K562 (cell line): ENCODE measurements around the gene STK25. TPM values are rescaled to one million over a fixed set of nuclear protein-coding genes. Genes with fewer than 3 reads are reported as not detected.

Experiments used
- ATAC-seq: fragments of 200-7000 bp; cut with Tn5 transposase; 3 replicates; pipeline ENCODE4 v1.9.1; 2020; ENCODE audit warnings: moderate library complexity
- BruUV-seq: library from RNA; stranded (reverse); fragments of 400-500 nt; replicated peaks from 2 replicates; lab custom pipeline; 2021; lab: Mats Ljungman, UMichigan
- CTCF ChIA-PET: fragments of 300-600 bp; formaldehyde crosslinking; extraction: SDS; loops from one replicate; lab custom pipeline; 2021; ENCODE audit warnings: low intra/inter-chr PET ratio; lab: Yijun Ruan, JAX
- POLR2A ChIA-PET: fragments of 300-600, 350-650 bp; sonication (Branson Sonifier 250); formaldehyde crosslinking; extraction: SDS; loops from one replicate; lab custom pipeline; 2021; ENCODE audit warnings: antibody characterized with exemption, inconsistent platforms; lab: Yijun Ruan, JAX
- DNase-seq, 4 experiments: peaks; one replicate each; pipeline versions ENCODE4 v3.0.0 to v3.0.0-alpha.2; 2011 to 2018; ENCODE audit warnings: low spot score in 3 of 4, mixed read lengths in 3 of 4; ENCODE audit errors: extremely low read depth in 1 of 4
- FAIRE-seq: peaks from 2 replicates; lab custom pipeline; 2011; peaks lifted over from hg19 to GRCh38; lab: Jason Lieb, UNC
- H2AFZ ChIP-seq: 2 replicates; pipeline ENCODE4 v1.6.0; 2011; ENCODE audit warnings: low read depth, low read length, control low read depth, inconsistent platforms
- H3K27ac ChIP-seq: fragments of 200-600 bp; 3 replicates; pipeline ENCODE4 v1.8.0; 2011; ENCODE audit warnings: low read depth, mild to moderate bottlenecking, control low read depth, inconsistent platforms, low read length, moderate library complexity, mixed read lengths; ENCODE audit errors: extremely low read depth
- H3K27me3 ChIP-seq, 2 experiments: fragments of 300-600 bp in 1 of 2; 2 replicates in 1 of 2; 3 replicates in 1 of 2; pipeline versions ENCODE4 v1.6.0 to v1.8.0; 2011; ENCODE audit warnings: inconsistent platforms in 2 of 2, low read length in 2 of 2, mild to moderate bottlenecking in 1 of 2, mixed read lengths in 1 of 2, moderate library complexity in 1 of 2; ENCODE audit not compliant: control insufficient read depth in 2 of 2, insufficient read depth in 2 of 2
- H3K36me3 ChIP-seq: fragments of 300-600 bp; 3 replicates; pipeline ENCODE4 v1.8.0; 2011; ENCODE audit warnings: mild to moderate bottlenecking, low read length, inconsistent platforms; ENCODE audit not compliant: control insufficient read depth, insufficient read depth
- H3K4me1 ChIP-seq, 2 experiments: fragments of 200-600 bp in 1 of 2; replicated peaks in 1 of 2; 2 replicates in 1 of 2; 3 replicates in 1 of 2; pipeline versions ENCODE4 v1.5.1 to v1.8.0; 2011; ENCODE audit warnings: inconsistent platforms in 2 of 2, low read length in 2 of 2, mild to moderate bottlenecking in 1 of 2, mixed read lengths in 1 of 2, moderate library complexity in 1 of 2; ENCODE audit not compliant: control insufficient read depth in 2 of 2, insufficient read depth in 2 of 2
- H3K4me2 ChIP-seq: 2 replicates; pipeline ENCODE4 v1.6.1; 2011; ENCODE audit warnings: low read length, control low read depth, inconsistent platforms, mixed read lengths; ENCODE audit not compliant: insufficient read depth
- H3K4me3 ChIP-seq: fragments of 200-600 bp; sonication (generic), shearing (Covaris generic); 2 replicates; pipeline ENCODE4 v1.5.1; 2016; ENCODE audit warnings: control low read depth, inconsistent platforms
- H3K79me2 ChIP-seq: fragments of 200-600 bp; 3 replicates; pipeline ENCODE4 v1.8.0; 2011; ENCODE audit warnings: low read length, inconsistent platforms; ENCODE audit not compliant: control insufficient read depth, insufficient read depth
- H3K9ac ChIP-seq, 2 experiments: 2 replicates each; pipeline versions ENCODE4 v1.6.0 to v1.6.1; 2011; ENCODE audit warnings: low read depth in 2 of 2, low read length in 2 of 2, control low read depth in 1 of 2, inconsistent platforms in 1 of 2, mild to moderate bottlenecking in 1 of 2, mixed read lengths in 1 of 2; ENCODE audit not compliant: insufficient read depth in 1 of 2
- H3K9me1 ChIP-seq: one replicate; pipeline ENCODE4 v1.6.0; 2011; ENCODE audit warnings: inconsistent platforms, mild to moderate bottlenecking, low read length, moderate library complexity; ENCODE audit not compliant: control insufficient read depth, insufficient read depth
- H3K9me3 ChIP-seq: replicated peaks from 2 replicates; pipeline ENCODE4 v1.5.1; 2011; ENCODE audit warnings: low read depth, low read length, inconsistent platforms; ENCODE audit not compliant: control insufficient read depth, insufficient read depth
- H4K20me1 ChIP-seq: replicated peaks from 2 replicates; pipeline ENCODE4 v1.6.1; 2011; ENCODE audit warnings: low read length, inconsistent platforms, mixed read lengths; ENCODE audit not compliant: control insufficient read depth, insufficient read depth
- ETS1 ChIP-seq: conservative IDR thresholded peaks from 2 replicates; pipeline ENCODE4 v1.6.1; 2011; ENCODE audit warnings: low read depth, mild to moderate bottlenecking, low read length; ENCODE audit not compliant: control insufficient read depth
- WGBS: fragments of 100-300 bp; shearing (Covaris generic); methylation state at CpG from one replicate; pipeline ENCODE4 v1.1.6; 2016; ENCODE audit warnings: low coverage, mixed read lengths; ENCODE audit not compliant: insufficient coverage; ENCODE audit errors: missing lambda C conversion rate; 5-methylcytosine and 5-hydroxymethylcytosine counted together
- in situ Hi-C: fragments of 300-500 bp; cut with MboI; formaldehyde crosslinking; loops from 4 replicates; pipeline ENCODE4 v1.15.0; 2018; ENCODE audit warnings: inconsistent platforms, mixed read lengths
- intact Hi-C: fragments of 100-400 bp; cut with micrococcal nuclease; formaldehyde crosslinking; loops from 2 replicates; pipeline ENCODE4 v1.14.2; 2022
- polyA plus RNA-seq, 8 experiments: library from polyadenylated mRNA; depleted of rRNA in 4 of 8; stranded (reverse) in 5 of 8; unstranded in 3 of 8; fragments of >200 nt; fragmentation: Nextera tagmentation in 2 of 8; fragmentation: Illumina TruSeq in 1 of 8; extraction: Ambion mirVana in 2 of 8; extraction: Trizol in 1 of 8; gene quantifications; 2 replicates each; pipeline versions ENCODE4 v1.2.1 to v1.2.3, GENCODE V29; 2011 to 2014; ENCODE audit warnings: inconsistent platforms in 1 of 8, missing spikeins in 1 of 8
- total RNA-seq, 7 experiments: library from RNA; depleted of rRNA in 6 of 7; stranded (reverse); fragments of >200 nt in 6 of 7; fragmentation: Illumina TruSeq in 2 of 7; extraction: Trizol in 2 of 7; gene quantifications; 2 replicates each; pipeline versions ENCODE4 v1.2.1 to v1.2.3, GENCODE V29; 2011 to 2021; ENCODE audit warnings: low replicate concordance in 1 of 7
- TF ChIP-seq, protein P1 (sequence below): sonication (generic); formaldehyde crosslinking; IDR thresholded peaks from 2 replicates; pipeline ENCODE4 v1.8.0; 2023; ENCODE audit warnings: mild to moderate bottlenecking, missing genetic modification reagents
- TF ChIP-seq, protein P2 (sequence below): fragments of 450-650 bp; formaldehyde crosslinking; IDR thresholded peaks from 2 replicates; pipeline ENCODE4 v1.4.0; 2020; ENCODE audit warnings: mild to moderate bottlenecking, moderate library complexity
- TF ChIP-seq, protein P3 (sequence below): sonication (generic); formaldehyde crosslinking; IDR thresholded peaks from 2 replicates; pipeline ENCODE4 v1.4.0; 2020; ENCODE audit warnings: mild to moderate bottlenecking, missing genetic modification reagents

Gene STK25
- total and polyA plus RNA-seq, 9 of the 15 experiments (the other 6 are each of a cell fraction or from before 2014, with no cell fraction given), result 5.4 to 177 (median 116) TPM

- H3K36me3 ChIP-seq, result no peaks in the 10 kb centered on the region
- H2AFZ ChIP-seq, result no peak overlapping the region
- CTCF ChIA-PET, result no interaction called here
- no peaks in the 10 kb centered on the region for H3K9me3 ChIP-seq
- no peak overlapping the region for H3K27ac ChIP-seq
- ATAC-seq (no peak), FAIRE-seq (peak; percentile 70), DNase-seq (no peak)
- H3K9me1 ChIP-seq, result no peaks in the 10 kb centered on the region
- WGBS, result 62% methylated on average over 18 of the region's 18 CpGs
- in situ Hi-C loops, result no loop called here
- H3K79me2 ChIP-seq, result no peaks in the 10 kb centered on the region
- no TSS peak for BruUV-seq
- no peaks in the 10 kb centered on the region for H3K27me3 ChIP-seq
- H3K4me1 ChIP-seq, result peaks cover 2 to 7% of the 10 kb centered on the region in 2 experiments; a peak in 4 of 5 replicates
- no peak overlapping the region for H3K4me2 ChIP-seq
- intact Hi-C loops, result no loop called here
- no peak overlapping the region for H3K4me3 ChIP-seq
- POLR2A ChIA-PET, result interaction anchor here (0.6 to 0.9 kb wide), 2 partner anchors 9 to 151 kb away, joined by 3 read pairs; no protein-coding TSS in a partner anchor
- no peak for TF ChIP-seq ETS1
- TF ChIP-seq, protein P1, sequence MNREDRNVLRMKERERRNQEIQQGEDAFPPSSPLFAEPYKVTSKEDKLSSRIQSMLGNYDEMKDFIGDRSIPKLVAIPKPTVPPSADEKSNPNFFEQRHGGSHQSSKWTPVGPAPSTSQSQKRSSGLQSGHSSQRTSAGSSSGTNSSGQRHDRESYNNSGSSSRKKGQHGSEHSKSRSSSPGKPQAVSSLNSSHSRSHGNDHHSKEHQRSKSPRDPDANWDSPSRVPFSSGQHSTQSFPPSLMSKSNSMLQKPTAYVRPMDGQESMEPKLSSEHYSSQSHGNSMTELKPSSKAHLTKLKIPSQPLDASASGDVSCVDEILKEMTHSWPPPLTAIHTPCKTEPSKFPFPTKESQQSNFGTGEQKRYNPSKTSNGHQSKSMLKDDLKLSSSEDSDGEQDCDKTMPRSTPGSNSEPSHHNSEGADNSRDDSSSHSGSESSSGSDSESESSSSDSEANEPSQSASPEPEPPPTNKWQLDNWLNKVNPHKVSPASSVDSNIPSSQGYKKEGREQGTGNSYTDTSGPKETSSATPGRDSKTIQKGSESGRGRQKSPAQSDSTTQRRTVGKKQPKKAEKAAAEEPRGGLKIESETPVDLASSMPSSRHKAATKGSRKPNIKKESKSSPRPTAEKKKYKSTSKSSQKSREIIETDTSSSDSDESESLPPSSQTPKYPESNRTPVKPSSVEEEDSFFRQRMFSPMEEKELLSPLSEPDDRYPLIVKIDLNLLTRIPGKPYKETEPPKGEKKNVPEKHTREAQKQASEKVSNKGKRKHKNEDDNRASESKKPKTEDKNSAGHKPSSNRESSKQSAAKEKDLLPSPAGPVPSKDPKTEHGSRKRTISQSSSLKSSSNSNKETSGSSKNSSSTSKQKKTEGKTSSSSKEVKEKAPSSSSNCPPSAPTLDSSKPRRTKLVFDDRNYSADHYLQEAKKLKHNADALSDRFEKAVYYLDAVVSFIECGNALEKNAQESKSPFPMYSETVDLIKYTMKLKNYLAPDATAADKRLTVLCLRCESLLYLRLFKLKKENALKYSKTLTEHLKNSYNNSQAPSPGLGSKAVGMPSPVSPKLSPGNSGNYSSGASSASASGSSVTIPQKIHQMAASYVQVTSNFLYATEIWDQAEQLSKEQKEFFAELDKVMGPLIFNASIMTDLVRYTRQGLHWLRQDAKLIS (CRISPR knock-in tag), result no peak
- TF ChIP-seq, protein P2, sequence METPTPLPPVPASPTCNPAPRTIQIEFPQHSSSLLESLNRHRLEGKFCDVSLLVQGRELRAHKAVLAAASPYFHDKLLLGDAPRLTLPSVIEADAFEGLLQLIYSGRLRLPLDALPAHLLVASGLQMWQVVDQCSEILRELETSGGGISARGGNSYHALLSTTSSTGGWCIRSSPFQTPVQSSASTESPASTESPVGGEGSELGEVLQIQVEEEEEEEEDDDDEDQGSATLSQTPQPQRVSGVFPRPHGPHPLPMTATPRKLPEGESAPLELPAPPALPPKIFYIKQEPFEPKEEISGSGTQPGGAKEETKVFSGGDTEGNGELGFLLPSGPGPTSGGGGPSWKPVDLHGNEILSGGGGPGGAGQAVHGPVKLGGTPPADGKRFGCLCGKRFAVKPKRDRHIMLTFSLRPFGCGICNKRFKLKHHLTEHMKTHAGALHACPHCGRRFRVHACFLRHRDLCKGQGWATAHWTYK (CRISPR knock-in tag), result no peak
- TF ChIP-seq, protein P3, sequence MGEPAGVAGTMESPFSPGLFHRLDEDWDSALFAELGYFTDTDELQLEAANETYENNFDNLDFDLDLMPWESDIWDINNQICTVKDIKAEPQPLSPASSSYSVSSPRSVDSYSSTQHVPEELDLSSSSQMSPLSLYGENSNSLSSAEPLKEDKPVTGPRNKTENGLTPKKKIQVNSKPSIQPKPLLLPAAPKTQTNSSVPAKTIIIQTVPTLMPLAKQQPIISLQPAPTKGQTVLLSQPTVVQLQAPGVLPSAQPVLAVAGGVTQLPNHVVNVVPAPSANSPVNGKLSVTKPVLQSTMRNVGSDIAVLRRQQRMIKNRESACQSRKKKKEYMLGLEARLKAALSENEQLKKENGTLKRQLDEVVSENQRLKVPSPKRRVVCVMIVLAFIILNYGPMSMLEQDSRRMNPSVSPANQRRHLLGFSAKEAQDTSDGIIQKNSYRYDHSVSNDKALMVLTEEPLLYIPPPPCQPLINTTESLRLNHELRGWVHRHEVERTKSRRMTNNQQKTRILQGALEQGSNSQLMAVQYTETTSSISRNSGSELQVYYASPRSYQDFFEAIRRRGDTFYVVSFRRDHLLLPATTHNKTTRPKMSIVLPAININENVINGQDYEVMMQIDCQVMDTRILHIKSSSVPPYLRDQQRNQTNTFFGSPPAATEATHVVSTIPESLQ (CRISPR knock-in tag), result no peak
- TF ChIP-seq, all 486 proteins: peak for 0
- Histone ChIP-seq H4K20me1 (no peaks in the 10 kb centered on the region), H3K9ac (no peak overlapping the region)
Measured at GRCh38 chr2:241479026-241479898, 29.1 kb downstream of the STK25 start.
